ENCODE data around the gene NUDT14. TPM values are rescaled to one million over a fixed set of nuclear protein-coding genes. Genes with fewer than 3 reads are reported as not detected.

The NUDT14 gene
- polyA plus RNA-seq, 3 donors = 22.0 to 37.4 (median 23.9) TPM

GRCh38 chr14:105216490-105217247 lies 35.6 kb upstream of the NUDT14 start:
- no peak for DNase-seq
- H3K27me3 ChIP-seq (ENCODE audit: control insufficient read depth in 2 of 2, insufficient read depth in 2 of 2, low read length in 2 of 2) = no peaks in the 10 kb centered on the region
- intact Hi-C loops (cut with micrococcal nuclease) = no loop called here
- no peak overlapping the region for H3K9ac ChIP-seq (ENCODE audit: insufficient read depth, low read length, poor library complexity, severe bottlenecking)
- no peaks in the 10 kb centered on the region for H3K4me1 ChIP-seq (ENCODE audit: control insufficient read depth in 1 of 2, insufficient read depth in 2 of 2, low read length in 2 of 2)
- no peak overlapping the region for H3K27ac ChIP-seq (ENCODE audit: low read depth in 1 of 2, low read length in 2 of 2)
- no peak overlapping the region for H3K4me3 Mint-ChIP-seq
- peaks cover 3% of the 10 kb centered on the region for H4K20me1 ChIP-seq (ENCODE audit: insufficient read depth, low read length)
- H3K27me3 Mint-ChIP-seq (ENCODE audit: low read depth in 3 of 3) = peaks cover 0 to 2% (median 0%) of the 10 kb centered on the region in 3 donors
- peaks cover 0 to 3% of the 10 kb centered on the region in 2 donors for H3K9me3 ChIP-seq (replicated peaks in 1 of 2; ENCODE audit: control insufficient read depth in 1 of 2, insufficient read depth in 1 of 2, low read length in 2 of 2)
- no peak overlapping the region for H3K4me3 ChIP-seq (replicated peaks in 1 of 3; ENCODE audit: low read depth in 2 of 3, low read length in 3 of 3)
- H3K4me2 ChIP-seq (replicated peaks; ENCODE audit: extremely low read depth, low read length, poor library complexity, severe bottlenecking) = no peak overlapping the region
- H3K4me1 Mint-ChIP-seq = no peaks in the 10 kb centered on the region
- H2AFZ ChIP-seq (ENCODE audit: insufficient read depth, low read depth, low read length, poor library complexity, severe bottlenecking) = no peak overlapping the region
- peak overlapping the region in 1 of 7 donors; percentile 42 for H3K27ac Mint-ChIP-seq
- WGBS (ENCODE audit: insufficient coverage) = 98% methylated on average over 29 of the region's 30 CpGs
- H3K36me3 Mint-ChIP-seq = peaks cover 47 to 76% of the 10 kb centered on the region in 2 donors
- H3K36me3 ChIP-seq (replicated peaks in 1 of 2; ENCODE audit: control insufficient read depth in 1 of 2, insufficient read depth in 2 of 2, low read length in 2 of 2) = peaks cover 73 to 97% of the 10 kb centered on the region in 2 donors
- H3K79me2 ChIP-seq (ENCODE audit: insufficient read depth, low read length) = no peaks in the 10 kb centered on the region
- H3K9me3 Mint-ChIP-seq = peaks cover 0 to 7% (median 2%) of the 10 kb centered on the region in 7 donors
- TF ChIP-seq CTCF (IDR thresholded peaks at IDR 0.05) = no peak

- Mint-ChIP-seq H3K4me1 (no peaks in the 10 kb centered on the region), H3K9me3 (peaks cover 0 to 7% (median 2%) of the 10 kb centered on the region in 7 donors), H3K27ac (no peak overlapping the region), H3K4me3 (no peak overlapping the region), H3K27me3 (ENCODE audit: low read depth in 3 of 3) (peaks cover 0 to 2% (median 0%) of the 10 kb centered on the region in 3 donors), H3K36me3 (peaks cover 41 to 74% of the 10 kb centered on the region in 2 donors)
- no peak for DNase-seq
- 71% methylated on average over 3 of the region's 3 CpGs for WGBS (ENCODE audit: insufficient coverage)
- peaks cover 71 to 93% of the 10 kb centered on the region in 2 donors for H3K36me3 ChIP-seq (replicated peaks in 1 of 2; ENCODE audit: control insufficient read depth in 1 of 2, insufficient read depth in 2 of 2, low read length in 2 of 2)
- peaks cover 0 to 3% of the 10 kb centered on the region in 2 donors for H3K9me3 ChIP-seq (replicated peaks in 1 of 2; ENCODE audit: control insufficient read depth in 1 of 2, insufficient read depth in 1 of 2, low read length in 2 of 2)
- H3K4me2 ChIP-seq (replicated peaks; ENCODE audit: extremely low read depth, low read length, poor library complexity, severe bottlenecking) = no peak overlapping the region
- no peaks in the 10 kb centered on the region for H3K4me1 ChIP-seq (ENCODE audit: control insufficient read depth in 1 of 2, insufficient read depth in 2 of 2, low read length in 2 of 2)
- H3K27me3 ChIP-seq (ENCODE audit: control insufficient read depth in 2 of 2, insufficient read depth in 2 of 2, low read length in 2 of 2) = no peaks in the 10 kb centered on the region
- TF ChIP-seq CTCF (IDR thresholded peaks at IDR 0.05) = no peak
- intact Hi-C loops (cut with micrococcal nuclease) = no loop called here
- H3K9ac ChIP-seq (ENCODE audit: insufficient read depth, low read length, poor library complexity, severe bottlenecking) = no peak overlapping the region
- H4K20me1 ChIP-seq (ENCODE audit: insufficient read depth, low read length) = peaks cover 3% of the 10 kb centered on the region
- no peaks in the 10 kb centered on the region for H3K79me2 ChIP-seq (ENCODE audit: insufficient read depth, low read length)
- H3K27ac ChIP-seq (ENCODE audit: low read depth in 1 of 2, low read length in 2 of 2) = no peak overlapping the region
- no peak overlapping the region for H2AFZ ChIP-seq (ENCODE audit: insufficient read depth, low read depth, low read length, poor library complexity, severe bottlenecking)
- no peak overlapping the region for H3K4me3 ChIP-seq (replicated peaks in 1 of 3; ENCODE audit: low read depth in 2 of 3, low read length in 3 of 3)
Measured at GRCh38 chr14:105215602-105216001, 34.5 kb upstream of the NUDT14 start.
